GM19468 (cell line): ENCODE measurements around the gene XPNPEP1.
"Not testable (repeated sequence)": the region's sequence is repeated elsewhere in the genome, so short reads cannot be mapped to it uniquely, and the experiment has no call there.

Experiments used
- ATAC-seq: cut with Tn5 transposase; IDR thresholded peaks from one replicate; pipeline ENCODE4 v1.9.1; 2021; ENCODE audit warnings: mild to moderate bottlenecking, moderate library complexity, moderate number of reproducible peaks; ENCODE audit not compliant: unreplicated experiment; ENCODE audit errors: extremely low read depth

Gene XPNPEP1

DNA sequence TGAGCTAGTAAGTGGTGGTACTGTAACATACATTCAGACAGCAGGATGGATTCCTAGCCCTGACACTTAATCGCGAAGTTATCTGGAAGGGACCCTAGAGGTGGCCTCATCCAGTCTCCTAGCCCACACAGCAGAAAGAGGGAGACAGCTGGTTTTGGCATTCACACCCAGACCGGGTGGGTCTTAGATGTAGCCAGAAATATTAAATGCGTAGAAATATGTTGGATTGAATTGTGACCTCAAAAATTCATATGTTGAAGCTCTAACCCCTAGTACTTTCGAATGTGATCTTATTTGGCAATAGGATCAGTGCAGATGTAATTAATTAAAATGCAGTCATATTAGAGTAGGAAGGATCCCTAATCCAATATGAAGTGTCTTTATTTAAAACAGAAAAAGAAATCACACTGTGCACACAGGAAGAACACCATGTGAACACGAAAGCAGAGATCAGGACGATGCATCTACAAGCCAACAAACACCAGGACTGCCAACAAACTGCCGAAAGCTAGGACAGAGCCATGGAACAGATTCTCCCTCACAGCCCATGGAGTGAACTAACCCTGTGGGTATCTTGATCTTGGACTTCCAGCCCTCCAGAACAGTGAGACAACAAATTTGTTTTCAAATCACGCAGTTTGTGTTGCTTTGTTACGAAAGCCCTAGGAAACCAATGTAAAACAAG lies 2.9 kb upstream of the XPNPEP1 start:
- no peak for ATAC-seq

DNA sequence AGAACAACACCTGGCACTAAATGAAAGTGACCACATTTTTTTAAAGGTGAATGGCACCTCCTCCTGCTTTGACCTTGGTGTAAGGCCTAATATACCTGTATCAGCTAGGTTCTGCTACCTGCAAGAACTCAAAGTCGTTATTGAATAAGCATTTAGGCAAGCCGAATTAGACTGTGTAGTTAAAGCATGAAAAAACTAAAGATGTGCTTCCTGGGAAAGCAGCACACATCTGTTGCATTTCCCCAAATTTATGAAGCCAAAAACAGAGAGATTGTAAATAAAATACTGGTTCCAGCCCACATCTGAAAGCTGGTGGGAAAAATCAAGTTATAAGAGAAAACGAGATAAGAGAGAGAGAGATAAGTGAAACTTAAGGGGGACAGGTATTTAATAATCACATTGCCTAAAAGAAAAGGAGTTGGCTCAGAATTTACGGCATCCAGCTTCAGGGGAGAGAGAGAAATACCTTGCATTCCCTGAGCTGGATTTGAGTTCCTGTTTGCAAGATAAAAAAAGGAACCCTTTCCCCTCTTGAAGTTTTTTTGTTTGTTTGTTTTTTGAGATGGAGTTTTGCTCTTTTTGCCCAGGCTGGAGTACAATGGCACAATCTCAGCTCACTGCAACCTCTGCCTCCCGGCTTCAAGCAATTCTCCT lies 1.8 kb upstream of the XPNPEP1 start:
- ATAC-seq, result no peak

DNA sequence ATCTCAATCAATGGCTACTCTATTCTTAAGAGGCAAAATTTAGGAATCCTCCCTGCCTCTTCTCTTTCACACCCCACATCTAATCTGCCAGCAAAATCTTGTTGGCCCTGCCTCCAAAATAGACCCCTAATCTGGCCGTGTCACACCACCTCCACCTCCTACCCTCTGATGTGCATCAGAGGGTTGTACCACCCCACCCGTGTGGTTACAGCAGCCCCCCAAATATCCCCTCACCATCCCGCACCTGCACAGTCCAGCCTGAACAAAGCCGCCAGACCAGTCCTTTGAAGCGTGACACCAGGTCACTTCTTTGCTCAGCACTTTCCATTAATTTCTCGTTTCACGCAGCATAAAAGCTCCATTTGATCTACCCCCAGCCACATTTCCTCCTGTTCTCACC lies 776 bp upstream of the XPNPEP1 start:
- no peak for ATAC-seq

DNA sequence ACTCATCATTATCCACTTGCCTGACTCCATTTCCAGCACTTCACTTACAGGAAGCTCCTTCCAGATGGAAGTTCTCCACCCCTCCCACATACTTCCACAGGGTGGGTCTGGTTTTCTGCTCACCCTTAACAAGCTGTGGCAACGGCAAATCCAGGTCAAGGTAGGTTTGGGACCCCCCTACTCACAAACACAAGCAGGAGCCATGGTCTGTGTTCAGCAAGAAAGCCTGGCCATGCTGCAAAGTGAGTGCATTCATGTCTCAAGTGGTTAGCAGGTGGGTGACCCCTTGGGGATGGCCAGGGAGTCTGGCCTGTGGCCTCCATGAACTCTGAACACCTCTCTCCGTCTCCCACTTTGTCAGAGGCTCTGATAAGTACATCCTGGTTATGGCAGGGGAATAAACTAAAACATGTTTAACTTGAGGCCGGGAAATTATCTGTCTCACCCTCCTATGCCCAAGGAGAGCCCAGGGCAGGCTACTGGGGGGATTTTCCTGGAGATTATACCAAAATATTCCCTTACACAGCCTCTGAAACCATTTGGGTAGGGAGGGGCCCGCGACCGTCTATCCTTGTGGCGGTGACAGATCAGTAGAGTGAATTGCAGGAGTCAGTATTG lies 844 bp downstream of the XPNPEP1 start:
- ATAC-seq, result no peak

DNA sequence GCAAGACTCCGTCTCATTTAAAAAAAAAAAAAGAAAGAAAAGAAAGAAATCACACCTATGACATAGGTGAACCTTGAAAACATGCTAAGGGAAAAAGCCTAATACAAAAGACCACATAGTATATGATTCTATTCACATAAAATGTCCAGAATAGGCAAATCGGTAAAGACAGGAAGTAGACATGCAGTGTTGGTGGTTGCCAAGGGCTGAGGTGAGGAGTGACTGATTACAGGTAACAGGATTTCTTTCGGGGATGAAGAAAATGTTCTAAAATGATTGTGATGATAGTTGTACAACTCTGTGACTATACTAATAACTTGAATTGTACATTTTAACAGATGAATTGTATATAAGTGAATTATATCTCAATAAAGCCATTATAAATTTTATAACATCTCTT lies 3.3 kb downstream of the XPNPEP1 start:
- ATAC-seq, result no peak

DNA sequence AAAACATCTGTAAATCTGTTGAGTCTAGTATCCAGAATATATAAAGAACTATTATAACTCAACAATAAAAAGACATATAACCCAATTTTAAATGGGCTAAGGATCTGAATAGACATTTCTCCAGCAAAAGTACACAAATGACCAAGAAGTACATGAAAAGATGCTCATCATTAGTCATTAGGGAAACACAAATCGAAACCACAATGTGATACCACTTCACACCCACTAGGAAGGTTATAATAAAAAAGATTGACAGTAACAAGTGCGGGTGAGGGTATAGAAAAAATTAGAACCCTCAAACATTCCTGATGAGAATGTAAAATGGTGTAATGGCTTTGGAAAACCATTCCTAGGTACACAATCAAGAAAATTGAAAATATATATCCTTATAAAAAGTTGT lies 4.1 kb downstream of the XPNPEP1 start:
- ATAC-seq, result no peak

DNA sequence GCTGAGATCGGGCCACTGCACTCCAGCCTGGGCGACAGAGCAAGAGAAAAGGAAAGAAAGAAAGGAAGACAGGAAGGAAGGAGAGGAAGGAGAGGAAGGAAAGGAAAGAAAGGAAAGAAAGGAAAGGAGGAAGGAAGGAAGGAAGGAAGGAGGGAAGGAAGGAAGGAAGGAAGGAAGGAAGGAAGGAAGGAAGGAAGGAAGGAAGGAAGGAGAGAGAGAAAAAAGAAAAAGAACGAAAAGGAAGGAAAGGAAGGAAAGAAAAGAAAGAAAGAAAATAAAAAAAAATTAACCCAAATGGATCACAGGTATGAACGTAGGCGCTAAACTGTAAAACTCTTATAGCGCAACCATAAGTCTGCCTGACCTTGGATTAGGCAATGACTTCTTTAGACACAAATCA lies 4.6 kb downstream of the XPNPEP1 start:
- not testable (repeated sequence) for ATAC-seq

DNA sequence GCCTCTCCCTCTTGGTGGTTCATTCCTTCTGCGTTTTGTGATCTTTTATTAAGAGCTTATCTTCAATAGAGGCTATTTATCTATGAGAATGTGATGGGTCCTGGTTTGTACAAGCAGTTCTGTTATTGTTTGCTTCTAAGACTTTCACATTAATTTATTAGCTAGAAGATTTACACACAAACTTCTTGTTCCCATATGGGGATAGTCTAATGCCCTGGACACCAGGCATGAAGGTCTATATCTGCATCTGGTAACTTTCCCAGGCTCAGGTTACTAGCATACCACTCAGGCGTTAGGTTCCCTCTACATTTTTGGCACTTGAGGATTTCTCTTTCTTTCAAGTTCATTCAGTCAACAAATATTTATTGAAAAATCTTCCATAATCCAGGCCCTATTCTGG lies 7.7 kb downstream of the XPNPEP1 start:
- no peak for ATAC-seq

DNA sequence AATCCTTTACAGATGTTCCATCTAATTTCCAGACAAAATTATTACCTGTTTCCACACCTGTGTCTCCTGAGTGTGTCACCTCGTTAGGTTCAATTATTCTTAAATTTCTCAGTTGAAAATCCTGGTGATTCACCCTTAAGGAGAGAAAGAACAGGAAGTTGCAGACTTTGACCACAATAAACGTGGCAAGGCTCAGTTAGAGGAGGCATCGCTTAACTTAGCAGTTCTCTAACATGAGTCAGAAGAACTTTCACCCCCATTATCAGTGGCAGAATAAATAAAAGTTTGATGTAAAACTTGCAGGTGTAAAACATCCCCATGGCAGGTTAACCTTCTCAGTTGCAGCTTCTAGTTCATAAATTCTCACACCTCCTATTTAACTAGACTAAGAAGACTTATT lies 8.3 kb downstream of the XPNPEP1 start:
- ATAC-seq, result no peak

DNA sequence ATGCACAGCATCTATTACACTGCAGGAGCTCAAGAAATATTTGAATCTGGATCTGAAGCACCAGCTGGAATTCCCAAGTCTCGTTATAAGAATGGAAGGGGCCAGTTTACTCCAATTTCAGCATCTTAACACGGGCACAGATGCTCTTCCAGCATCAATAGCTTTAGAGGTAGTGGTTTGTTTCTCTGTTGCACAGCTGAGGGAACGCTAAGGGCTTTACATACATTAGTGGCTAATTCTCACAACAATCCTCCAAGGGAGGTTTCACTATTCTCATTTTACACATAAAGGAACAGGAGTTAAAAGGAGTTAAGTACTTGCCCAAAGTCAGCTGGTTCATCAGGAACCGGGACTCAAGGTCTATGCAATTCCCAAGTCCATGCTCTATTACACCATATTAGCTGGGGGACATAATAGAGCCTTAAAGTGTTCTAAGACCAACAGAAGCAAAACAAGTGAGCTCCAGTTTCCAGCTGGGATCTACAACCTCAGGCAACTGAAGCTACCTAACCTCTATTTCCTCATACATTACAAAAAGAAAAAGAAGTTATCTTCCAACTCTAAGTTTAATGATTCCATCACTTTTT lies 9.9 kb downstream of the XPNPEP1 start:
- ATAC-seq, result no peak

DNA sequence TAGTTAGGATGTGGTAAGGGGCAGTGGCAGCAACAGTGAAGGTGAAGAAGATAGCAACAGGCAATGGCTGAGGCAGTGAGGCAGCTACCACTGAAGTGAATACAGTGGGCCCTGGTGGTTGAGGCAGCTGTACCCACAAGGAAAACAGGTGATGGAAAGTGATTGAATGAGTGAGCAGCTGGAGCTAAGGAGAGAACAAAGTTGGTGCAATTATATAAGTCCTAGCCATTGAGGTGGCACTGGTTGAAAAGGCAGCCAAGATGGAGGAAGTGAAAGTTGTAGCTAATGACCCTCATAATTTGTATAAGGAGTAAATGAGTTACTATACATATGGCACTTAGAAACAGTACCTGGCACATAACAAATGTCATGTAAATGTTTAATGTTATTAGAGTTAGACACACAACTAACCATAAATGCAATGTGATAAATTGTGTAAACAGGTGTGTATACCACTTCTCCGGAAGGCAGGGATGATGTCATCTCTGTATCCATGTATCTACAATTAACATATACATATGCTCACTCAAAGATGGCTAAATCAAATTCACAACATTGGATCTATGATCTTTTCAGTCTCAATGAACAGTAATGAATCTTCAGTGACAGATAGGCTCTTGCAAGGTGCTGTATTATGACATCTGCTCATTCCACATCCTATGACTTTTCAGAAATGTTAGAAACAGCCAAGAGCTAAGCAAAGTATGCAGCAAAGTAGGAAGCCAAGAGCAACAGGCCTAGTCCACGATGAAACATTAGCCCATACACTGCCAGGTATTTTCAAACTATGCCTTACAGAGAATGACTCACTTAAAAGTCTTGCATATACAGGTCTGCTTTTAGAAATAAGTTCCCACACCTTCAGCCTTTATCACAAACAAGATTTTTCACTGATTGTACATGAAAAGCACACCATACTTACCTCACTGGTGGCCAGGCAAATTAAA lies 10.7 kb downstream of the XPNPEP1 start:
- peak; percentile 80 for ATAC-seq

DNA sequence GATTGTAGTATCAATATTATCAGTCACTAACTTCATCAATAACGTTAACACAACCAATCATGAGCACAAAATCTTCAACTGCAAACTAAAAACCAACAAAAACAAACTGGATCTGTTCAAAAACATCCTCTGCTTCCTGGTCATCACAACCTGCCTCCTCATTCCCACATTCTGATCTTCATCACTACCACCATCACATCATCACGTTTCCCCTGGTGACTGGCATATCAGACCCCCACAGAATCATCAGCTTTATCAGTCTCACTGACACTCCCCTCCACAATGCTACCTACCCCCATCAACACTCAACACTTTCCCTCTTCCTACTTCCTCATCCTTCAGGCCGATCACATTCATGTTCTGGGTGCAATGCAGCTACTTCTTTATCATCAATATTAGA lies 11.4 kb downstream of the XPNPEP1 start:
- no peak for ATAC-seq

DNA sequence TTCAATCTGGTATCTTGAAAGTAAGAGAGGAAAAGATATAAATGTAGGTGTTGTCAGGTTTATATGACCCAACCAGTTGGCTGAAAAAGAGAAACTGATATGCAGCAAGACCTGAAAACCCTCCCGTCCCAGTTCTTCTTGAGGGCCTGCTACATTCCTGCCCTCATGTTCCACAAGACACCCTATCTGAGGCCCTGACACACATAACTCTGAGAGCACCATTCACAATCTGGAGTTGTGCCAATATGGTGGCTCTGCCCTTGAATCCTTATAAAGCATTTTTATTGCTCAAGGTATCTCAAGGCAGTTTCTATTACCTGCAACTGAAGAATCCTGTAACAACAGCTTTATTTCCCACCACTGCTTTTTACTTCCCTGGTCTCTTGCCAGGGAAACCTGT lies 17.0 kb downstream of the XPNPEP1 start:
- ATAC-seq, result no peak

DNA sequence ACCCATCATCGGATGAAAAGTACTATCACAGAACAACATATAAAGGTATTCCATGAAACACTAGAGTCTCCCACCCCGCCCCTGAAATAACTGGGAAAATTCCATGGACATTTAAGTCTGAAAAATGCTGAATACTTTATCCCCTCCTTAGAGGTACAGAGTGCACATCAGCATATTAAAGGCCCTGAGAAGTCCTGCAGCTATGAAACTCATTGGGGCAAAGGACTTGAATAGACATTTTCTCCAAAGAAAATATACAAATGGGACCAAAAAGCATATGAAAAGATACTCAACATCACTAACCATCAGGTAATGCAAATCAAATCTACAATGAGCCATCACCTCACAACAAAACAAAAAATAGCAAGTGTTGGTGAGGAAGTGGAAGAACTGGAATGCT lies 18.9 kb downstream of the XPNPEP1 start:
- ATAC-seq, result no peak

DNA sequence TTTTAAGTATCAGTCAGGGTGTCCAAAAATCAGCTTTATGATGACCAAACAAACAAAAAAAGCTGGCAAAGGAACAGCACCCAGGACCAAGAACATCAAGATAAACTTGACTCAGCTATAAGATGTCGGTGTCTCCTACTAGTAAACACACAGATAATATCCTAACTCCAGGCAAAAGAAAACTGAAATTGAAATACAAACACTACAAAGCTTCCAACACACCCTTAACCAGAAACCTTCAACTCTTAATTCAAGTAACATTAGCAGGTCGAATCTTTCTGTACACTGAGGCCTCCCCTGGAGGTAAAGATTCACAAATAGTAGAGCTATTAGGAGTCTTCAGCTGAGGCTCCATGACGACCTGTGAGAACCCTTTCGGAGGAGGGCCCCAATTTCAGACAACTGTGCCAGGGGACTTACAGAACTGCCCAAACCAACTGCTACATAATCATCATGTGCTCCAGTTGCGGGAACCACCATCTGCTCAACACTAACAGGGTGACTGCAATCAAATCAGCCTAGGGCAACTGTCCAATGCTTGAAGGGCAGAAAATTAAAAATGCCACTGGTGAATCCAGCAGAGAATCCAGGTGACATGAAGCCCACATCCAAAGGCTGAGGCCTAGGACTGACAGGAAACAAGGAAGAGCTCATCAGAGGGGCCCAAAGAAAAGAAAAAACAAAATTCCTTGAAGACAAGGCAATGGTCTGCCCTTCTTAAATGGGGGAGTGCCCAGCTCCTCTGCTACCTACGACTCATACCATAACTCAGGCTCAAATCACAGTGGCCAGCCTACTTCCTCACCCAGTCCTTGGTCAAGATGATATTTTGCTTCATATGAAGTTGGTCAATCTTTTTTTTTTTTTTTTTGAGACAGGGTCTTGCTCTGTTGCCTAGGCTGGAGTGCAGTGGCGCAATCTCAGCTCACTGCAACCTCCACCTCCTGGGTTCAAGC lies 20.0 kb downstream of the XPNPEP1 start:
- peak; percentile 46 for ATAC-seq

DNA sequence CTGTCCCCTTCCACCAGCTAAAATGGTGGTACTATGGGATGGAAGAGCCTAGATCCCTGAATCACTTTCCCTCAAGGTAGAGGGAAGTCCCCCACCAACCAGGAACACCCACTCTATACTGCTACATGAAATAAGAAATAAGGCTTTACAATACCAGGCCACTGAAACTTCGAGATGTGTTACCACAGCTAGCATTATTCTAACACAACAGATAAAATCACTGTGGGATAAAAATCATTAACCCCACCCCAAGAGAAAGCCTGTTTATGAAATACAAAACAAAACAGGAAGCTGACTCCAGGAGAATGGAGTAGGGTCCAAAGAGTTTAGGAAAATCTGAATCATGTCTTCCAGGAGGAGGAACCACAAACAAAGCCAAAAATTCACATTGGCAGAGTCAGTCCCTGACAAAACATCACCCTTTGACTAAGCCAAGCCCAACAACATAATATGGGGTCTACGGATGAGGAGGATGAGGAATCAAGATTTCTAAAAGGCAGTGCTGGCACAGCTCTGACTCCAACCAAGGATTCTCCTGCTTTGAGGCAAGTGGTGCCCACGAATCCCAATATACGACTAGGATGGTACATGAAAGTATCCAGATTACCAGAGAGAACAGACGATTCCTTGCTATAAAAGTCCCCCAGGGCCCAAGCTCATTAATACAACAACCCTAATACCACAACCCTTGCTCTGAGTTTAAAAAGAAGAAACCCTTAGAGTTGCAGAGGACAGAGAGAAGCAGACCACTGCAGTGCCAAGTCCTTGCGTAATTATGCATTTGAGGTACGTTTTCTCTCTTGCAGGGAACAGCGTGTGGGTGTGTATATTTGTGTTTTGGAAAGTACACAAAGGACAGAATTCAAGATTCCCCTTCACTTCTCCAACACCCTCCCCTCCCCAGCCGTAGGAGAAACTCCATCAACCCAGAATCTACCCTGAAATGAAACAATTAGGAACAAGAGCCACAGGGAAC lies 23.7 kb downstream of the XPNPEP1 start:
- ATAC-seq, result no peak

DNA sequence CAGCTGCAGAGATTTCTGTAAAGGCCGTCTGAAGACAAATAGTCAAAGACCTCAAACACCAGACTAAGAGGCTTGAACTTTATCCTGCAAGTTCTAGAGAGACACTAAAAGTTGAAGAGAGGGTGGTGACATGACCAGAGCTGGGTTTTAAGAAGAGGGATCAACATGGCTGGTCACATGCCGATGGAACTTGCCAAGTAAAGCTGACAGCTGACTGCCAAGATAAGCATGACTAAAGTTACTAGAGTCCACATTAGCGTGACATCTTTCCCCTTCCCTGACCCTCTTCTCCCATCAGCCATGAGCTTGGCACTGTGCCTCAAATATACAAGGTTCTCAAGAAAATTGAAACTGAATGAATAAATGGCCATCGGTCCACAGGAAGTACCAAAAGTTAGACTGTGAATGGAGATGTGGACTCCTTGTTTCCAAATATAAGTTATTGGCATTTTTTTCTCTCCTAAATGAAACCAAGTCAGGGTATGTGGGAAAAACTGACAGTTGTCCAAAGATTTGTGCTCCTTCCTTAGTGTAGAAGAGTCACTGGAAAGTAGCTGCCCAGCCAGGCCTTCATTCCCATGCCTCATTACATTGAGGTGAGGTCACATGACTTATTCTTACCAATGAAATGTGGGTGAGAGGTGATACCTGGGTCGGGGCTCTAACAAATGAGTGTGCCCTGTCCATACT lies 24.5 kb downstream of the XPNPEP1 start:
- ATAC-seq, result no peak
